Astrocyte of the cerebellum (primary cell): Measurements from ENCODE around the gene RUVBL2.
A peak's percentile ranks its signal among the peaks of the same experiment; 100 is the strongest.
"Not testable (repeated sequence)": the region's sequence is repeated elsewhere in the genome, so short reads cannot be mapped to it uniquely, and the experiment has no call there.

ENCODE experiments used
- DNase-seq: peaks from one replicate; pipeline ENCODE4 v3.0.0-alpha.2; 2011; ENCODE audit warnings: low read depth
- H3K4me3 ChIP-seq: 2 replicates; pipeline ENCODE4 v1.5.1; 2011; ENCODE audit warnings: mild to moderate bottlenecking, low read depth, low read length, moderate library complexity
- in situ Hi-C: cut with HindIII; loops from 2 replicates; pipeline ENCODE4 v1.10.0; 2017; ENCODE audit warnings: low sequenced_read_pairs
- TF ChIP-seq, protein P1 (sequence below): IDR thresholded peaks from 2 replicates; pipeline ENCODE4 v1.5.1; 2012; ENCODE audit warnings: low read length, low read depth, moderate library complexity, mild to moderate bottlenecking; ENCODE audit errors: missing control alignments

The RUVBL2 gene

DNA sequence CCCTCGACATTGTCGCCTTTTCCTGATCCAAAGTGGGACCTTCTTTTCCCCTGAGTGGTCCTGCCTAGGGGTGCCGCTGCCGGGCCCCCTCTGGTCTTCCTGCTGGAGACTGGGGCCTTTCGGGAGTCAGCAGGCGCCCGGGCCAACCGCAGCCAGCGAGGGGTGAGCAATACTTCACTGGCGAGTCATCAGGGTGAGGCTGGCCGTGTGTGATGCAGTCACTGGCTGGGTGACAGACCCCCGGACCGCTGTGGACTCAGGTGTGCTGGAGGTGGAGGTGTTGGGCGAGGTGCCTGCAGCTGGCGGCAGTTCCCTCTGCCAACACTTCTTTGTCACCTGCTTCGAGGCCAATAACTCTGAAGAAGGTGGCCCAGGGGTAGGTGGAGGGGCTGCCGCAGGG lies 48.5 kb downstream of the RUVBL2 start:
- H3K4me3 ChIP-seq: no peak overlapping the region
- TF ChIP-seq, protein P1, sequence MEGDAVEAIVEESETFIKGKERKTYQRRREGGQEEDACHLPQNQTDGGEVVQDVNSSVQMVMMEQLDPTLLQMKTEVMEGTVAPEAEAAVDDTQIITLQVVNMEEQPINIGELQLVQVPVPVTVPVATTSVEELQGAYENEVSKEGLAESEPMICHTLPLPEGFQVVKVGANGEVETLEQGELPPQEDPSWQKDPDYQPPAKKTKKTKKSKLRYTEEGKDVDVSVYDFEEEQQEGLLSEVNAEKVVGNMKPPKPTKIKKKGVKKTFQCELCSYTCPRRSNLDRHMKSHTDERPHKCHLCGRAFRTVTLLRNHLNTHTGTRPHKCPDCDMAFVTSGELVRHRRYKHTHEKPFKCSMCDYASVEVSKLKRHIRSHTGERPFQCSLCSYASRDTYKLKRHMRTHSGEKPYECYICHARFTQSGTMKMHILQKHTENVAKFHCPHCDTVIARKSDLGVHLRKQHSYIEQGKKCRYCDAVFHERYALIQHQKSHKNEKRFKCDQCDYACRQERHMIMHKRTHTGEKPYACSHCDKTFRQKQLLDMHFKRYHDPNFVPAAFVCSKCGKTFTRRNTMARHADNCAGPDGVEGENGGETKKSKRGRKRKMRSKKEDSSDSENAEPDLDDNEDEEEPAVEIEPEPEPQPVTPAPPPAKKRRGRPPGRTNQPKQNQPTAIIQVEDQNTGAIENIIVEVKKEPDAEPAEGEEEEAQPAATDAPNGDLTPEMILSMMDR: no peak
- no peak for DNase-seq
- in situ Hi-C loops: no loop called here

DNA sequence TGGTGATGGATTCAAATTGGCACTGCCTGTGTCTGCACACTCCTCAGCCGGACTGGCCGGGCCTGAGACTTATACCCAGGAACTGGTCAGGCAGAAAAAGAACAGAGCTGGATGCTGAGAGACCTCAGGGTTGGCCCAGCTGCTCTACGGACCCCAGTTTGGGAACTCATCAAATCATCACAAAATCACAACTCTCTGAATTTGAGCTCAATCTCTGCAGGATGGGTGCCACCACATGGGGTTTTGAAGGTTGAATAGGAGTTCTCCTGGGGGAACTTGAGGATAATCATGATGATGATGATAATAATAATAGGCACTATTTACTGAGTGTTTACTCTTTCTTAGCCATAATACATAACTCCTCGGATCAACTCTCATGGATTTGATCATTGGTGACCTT lies 49.0 kb downstream of the RUVBL2 start:
- H3K4me3 ChIP-seq, DNase-seq, in situ Hi-C loops: not testable (repeated sequence)

DNA sequence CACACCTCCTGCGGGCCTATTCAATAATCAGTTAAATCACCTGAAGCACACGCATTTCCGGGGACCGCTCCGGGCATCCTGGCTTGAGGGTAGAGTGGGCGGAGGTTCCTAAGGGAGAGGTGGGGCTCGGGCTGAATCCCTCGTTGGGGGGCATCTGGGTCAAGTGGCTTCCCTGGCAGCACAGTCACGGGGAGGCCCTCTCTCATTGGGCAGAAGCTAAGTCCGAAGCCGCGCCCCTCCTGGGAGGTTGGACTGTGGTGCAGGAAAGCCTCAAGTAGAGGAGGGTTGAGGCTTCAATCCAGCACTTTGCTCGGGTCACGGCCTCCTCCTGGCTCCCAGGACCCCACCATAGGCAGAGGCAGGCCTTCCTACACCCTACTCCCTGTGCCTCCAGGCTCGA lies 49.9 kb downstream of the RUVBL2 start, which contains the start of gene CGB5:
Gene CGB5 (plus strand): TSS at position 301 of the 400 bp plus-strand sequence. CDS start 362 bp downstream, outside the sequence.
- H3K4me3 ChIP-seq, in situ Hi-C loops, DNase-seq: not testable (repeated sequence)

DNA sequence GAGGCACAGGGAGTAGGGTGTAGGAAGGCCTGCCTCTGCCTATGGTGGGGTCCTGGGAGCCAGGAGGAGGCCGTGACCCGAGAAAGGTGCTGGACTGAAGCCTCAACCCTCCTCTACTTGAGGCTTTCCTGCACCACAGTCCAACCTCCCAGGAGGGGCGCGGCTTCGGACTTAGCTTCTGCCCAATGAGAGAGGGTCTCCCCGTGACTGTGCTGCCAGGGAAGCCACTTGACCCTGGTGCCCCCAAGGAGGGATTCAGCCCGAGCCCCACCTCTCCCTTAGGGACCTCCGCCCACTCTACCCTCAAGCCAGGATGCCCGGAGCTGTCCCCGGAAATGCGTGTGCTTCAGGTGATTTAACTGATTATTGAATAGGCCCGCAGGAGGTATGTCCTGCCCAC lies 55.3 kb downstream of the RUVBL2 start, which contains the start of gene CGB8:
Gene CGB8 (minus strand): TSS at position 101 of the 400 bp plus-strand sequence. CDS start 372 bp downstream, outside the sequence.
- H3K4me3 ChIP-seq, DNase-seq, in situ Hi-C loops: not testable (repeated sequence)

DNA sequence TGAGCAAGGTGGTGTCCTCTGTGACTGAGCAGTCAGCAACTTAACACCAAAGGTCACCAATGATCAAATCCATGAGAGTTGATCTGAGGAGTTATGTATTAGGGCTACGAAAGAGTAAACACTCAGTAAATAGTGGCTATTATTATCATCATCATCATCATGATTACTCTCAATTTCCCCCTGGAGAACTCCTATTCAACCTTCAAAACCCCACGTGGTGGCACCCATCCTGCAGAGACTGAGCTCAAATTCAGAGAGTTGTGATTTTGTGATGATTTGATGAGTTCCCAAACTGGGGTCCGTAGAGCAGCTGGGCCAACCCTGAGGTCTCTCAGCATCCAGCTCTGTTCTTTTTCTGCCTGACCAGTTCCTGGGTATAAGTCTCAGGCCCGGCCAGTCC lies 56.1 kb downstream of the RUVBL2 start:
- in situ Hi-C loops, DNase-seq, H3K4me3 ChIP-seq: not testable (repeated sequence)

DNA sequence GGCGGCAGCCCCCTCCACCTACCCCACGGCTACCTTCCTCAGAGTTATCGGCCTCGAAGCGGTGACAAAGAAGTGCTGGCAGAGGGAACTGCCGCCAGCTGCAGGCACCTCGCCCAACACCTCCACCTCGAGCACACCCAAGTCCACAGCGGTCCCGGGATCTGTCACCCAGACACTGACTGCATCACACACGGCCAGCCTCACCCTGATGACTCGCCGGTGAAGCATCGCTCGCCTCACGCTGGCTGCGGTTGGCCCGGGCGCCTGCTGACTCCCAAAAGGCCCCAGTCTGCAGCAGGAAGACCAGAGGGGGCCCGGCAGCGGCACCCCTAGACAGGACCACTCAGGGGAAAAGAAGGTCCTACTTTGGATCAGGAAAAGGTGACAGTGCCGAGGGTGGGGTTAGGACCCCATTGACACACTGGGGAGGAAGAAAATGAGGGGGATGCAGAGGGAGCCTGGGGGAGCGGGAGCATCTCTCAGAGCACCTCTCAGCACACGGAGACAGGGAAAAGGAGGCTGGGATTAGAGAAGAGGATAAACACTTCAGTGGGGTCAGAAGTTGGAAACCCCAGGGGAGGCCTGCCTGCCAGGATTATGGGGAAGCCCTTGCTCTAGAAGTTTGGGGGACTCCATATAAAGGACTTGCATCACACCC lies 56.8 kb downstream of the RUVBL2 start:
- in situ Hi-C loops, H3K4me3 ChIP-seq, DNase-seq: not testable (repeated sequence)

DNA sequence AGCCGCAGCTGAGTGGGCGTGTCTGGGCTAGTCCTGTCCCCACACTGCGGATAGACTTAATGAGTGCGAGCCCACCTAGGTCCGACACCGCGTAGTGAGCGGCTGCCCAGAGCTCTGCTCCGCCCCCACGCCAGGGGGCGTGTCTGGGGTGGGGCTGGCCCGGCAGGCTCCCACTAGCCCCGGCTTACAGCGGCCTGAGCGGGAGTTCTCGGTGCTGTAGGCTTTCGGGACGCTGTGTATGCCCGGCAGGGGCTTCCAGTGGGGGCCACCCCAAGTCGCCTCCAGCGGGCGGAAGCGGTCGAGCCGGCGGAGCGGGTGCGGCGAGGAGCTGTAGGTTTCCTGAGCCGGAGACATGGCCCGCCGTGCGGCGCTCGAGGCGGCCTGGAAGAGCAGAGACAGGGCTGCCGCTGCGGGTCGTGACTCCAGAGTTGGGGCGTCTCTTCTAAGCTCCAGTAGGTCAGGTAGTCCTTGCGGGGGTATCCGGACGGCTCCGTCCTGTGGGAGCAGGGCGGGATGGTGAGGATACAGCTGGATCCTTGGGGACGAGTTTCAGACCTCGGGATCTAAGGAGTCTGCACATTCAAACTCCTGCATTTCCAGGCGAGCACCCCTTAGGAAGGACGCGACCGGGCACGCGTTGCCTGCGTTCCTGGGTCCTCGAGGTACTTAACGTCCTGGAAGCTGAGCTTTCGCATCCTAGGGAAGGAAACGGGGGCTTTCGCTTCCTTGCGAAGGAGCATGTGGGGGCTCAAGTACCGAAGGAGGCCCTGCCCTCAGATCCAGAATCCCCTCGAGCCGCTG lies 62.6 kb downstream of the RUVBL2 start:
- H3K4me3 ChIP-seq: peak overlapping the region; percentile 53
- in situ Hi-C loops: no loop called here
- TF ChIP-seq, protein P1: peak; percentile 30
- DNase-seq: no peak

DNA sequence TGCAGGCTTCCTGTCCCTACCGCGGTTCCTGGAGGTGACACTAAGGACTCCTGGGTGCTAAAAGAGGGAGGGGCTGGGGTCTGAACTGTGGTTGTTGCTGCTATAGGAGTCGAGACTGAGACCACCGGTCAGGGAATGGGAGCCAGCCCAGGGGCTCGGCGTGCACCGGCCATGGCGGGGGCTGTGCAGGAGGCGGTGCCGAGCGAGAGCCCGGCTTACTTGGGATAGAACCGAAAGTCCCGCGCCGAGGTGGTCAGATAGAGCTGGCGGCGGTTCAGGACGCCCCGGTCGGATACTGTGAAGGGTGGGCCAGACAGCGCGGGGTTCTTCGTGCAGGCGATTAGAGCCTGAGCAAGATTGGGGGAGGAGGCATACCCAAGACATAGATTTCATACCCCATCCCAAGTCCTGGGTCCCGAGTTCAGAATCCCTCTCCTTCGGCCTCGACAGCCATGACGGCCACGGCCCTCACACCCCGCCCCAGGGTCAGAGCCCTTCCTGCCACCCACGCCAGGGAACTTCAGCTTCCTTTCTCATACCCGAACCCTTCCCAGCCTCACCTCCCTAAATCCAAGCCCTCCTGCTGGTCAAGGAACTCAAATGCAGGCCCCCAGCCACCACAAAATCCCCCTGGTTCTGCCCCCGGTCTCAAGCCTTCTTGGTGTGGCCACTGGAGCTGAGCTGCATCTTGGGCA lies 63.4 kb downstream of the RUVBL2 start:
- peak overlapping the region; percentile 53 for H3K4me3 ChIP-seq
- DNase-seq, in situ Hi-C loops: not testable (repeated sequence)

DNA sequence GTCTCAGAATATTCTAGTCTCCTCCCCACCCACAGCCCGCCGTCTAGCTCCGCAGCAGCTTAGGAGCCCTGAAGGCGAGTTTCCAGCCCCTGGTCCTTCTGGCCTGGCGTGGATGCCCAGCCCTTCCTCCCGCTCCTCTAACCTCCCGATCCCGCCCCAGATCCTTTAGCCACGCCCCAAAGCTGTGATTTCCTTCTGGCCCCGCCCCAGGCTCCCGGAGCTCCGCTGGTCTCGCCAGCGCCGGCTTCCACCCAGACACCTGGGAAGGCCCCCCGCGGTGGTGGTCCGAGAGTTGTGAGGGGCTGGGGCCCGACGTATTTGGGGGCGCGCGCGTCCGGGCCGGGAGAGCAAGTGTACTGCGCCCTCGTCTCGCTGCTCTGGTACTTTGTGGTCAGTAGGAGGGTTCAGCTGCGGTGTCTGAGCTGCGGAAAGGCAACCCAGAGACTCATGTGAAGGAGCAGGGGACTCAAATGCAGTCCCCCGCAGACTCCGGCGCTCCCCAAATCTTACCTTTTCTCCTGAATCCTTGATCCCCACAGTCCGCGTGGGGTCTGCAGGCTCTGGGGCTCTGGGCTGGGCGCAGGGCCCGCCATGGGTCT lies 64.0 kb downstream of the RUVBL2 start, which contains the start of gene CGB7:
Gene CGB7 (minus strand): TSS at position 114 of the 599 bp plus-strand sequence. CDS start 2,374 bp downstream, outside the sequence.
- H3K4me3 ChIP-seq: peak within 1 kb of the TSS; percentile 53
- in situ Hi-C loops: no loop called here
- no peak for DNase-seq
- TF ChIP-seq, protein P1: no peak
